PC-3 (cell line): Measurements from ENCODE around the gene ITGA3.

Source experiments
- EZH2 ChIP-seq: fragments of 300-600 bp; sonication (generic); IDR thresholded peaks from one replicate; pipeline ENCODE4 v1.6.1; 2017; ENCODE audit warnings: antibody characterized with exemption, mild to moderate bottlenecking, low read length; ENCODE audit not compliant: unreplicated experiment
- TF ChIP-seq, protein P1 (sequence below): fragments of 300-600 bp; sonication (generic); conservative IDR thresholded peaks from 2 replicates; pipeline ENCODE4 v1.5.1; 2017; ENCODE audit warnings: antibody characterized with exemption, low read depth, mild to moderate bottlenecking, low read length

- TF ChIP-seq, protein P1, sequence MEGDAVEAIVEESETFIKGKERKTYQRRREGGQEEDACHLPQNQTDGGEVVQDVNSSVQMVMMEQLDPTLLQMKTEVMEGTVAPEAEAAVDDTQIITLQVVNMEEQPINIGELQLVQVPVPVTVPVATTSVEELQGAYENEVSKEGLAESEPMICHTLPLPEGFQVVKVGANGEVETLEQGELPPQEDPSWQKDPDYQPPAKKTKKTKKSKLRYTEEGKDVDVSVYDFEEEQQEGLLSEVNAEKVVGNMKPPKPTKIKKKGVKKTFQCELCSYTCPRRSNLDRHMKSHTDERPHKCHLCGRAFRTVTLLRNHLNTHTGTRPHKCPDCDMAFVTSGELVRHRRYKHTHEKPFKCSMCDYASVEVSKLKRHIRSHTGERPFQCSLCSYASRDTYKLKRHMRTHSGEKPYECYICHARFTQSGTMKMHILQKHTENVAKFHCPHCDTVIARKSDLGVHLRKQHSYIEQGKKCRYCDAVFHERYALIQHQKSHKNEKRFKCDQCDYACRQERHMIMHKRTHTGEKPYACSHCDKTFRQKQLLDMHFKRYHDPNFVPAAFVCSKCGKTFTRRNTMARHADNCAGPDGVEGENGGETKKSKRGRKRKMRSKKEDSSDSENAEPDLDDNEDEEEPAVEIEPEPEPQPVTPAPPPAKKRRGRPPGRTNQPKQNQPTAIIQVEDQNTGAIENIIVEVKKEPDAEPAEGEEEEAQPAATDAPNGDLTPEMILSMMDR: no peak
- no peak for TF ChIP-seq EZH2
Measured at GRCh38 chr17:50035945-50036344, 20.0 kb upstream of the ITGA3 start.
